Esophagus muscularis mucosa (tissue), 4 donors: ENCODE results near the gene CACNA1S. TPM values are rescaled to one million over a fixed set of nuclear protein-coding genes. Genes with fewer than 3 reads are reported as not detected.

Experiments used
- DNase-seq: peaks from one replicate; pipeline ENCODE4 v3.0.0-alpha.2; 2017; ENCODE audit errors: extremely low spot score
- H3K27ac ChIP-seq, 4 donors: fragments of 200-600 bp; sonication (generic); replicated peaks in 1 of 4; 1 replicate in 3 of 4; 2 replicates in 1 of 4; pipeline ENCODE4 v1.5.1; 2016 to 2019; ENCODE audit warnings: mild to moderate bottlenecking in 1 of 4
- H3K27me3 ChIP-seq, 4 donors: fragments of 200-600 bp; sonication (generic); one replicate each; pipeline versions ENCODE4 v1.5.1 to v1.6.0; 2016 to 2019
- H3K36me3 ChIP-seq, 4 donors: fragments of 200-600 bp; sonication (generic); one replicate each; pipeline ENCODE4 v1.5.1; 2016 to 2019
- H3K4me1 ChIP-seq, 4 donors: fragments of 200-600 bp; sonication (generic); one replicate each; pipeline ENCODE4 v1.5.1; 2016 to 2019
- H3K4me3 ChIP-seq, 4 donors: fragments of 200-600 bp; sonication (generic); 1 replicate in 2 of 4; 2 replicates in 2 of 4; pipeline ENCODE4 v1.5.1; 2016 to 2019; ENCODE audit warnings: mild to moderate bottlenecking in 4 of 4, moderate library complexity in 1 of 4
- H3K9me3 ChIP-seq, 4 donors: fragments of 200-600 bp; sonication (generic); 1 replicate in 3 of 4; 2 replicates in 1 of 4; pipeline ENCODE4 v1.5.1; 2016 to 2019
- CTCF ChIP-seq, 3 experiments: fragments of 200-600 bp in 2 of 3; fragments of 450-650 bp in 1 of 3; sonication (generic) in 2 of 3; IDR thresholded peaks; one replicate each; pipeline ENCODE4 v1.5.1; 2017 to 2019; ENCODE audit warnings: antibody characterized with exemption in 3 of 3, mild to moderate bottlenecking in 2 of 3, moderate library complexity in 1 of 3
- EP300 ChIP-seq: sonication (generic); formaldehyde crosslinking; IDR thresholded peaks from one replicate; pipeline ENCODE4 v1.6.1; 2017; ENCODE audit warnings: antibody characterized with exemption
- POLR2A ChIP-seq: fragments of 450-650 bp; IDR thresholded peaks from one replicate; pipeline ENCODE4 v1.6.1; 2017; ENCODE audit warnings: antibody characterized with exemption, moderate library complexity, mild to moderate bottlenecking, low read depth
- POLR2AphosphoS5 ChIP-seq, 2 donors: sonication (generic); formaldehyde crosslinking; IDR thresholded peaks; one replicate each; pipeline ENCODE4 v1.6.1; 2017; ENCODE audit warnings: antibody characterized with exemption in 2 of 2
- WGBS: methylation state at CpG from one replicate; pipeline ENCODE4 v1.1.5; 2018; 5-methylcytosine and 5-hydroxymethylcytosine counted together
- intact Hi-C: fragments of 100-400 bp; cut with DNase I; formaldehyde crosslinking; loops from one replicate; pipeline ENCODE4 v1.15.1; 2023
- total RNA-seq, 4 donors: library from RNA; depleted of rRNA; stranded (reverse); fragments of >200 nt; gene quantifications; one replicate each; pipeline versions ENCODE4 v1.1.0 to v1.2.1, GENCODE V29; 2016

CACNA1S gene
- total RNA-seq, 4 donors from 2014 or later = not detected

GRCh38 chr1:201093561-201093960, 18.7 kb downstream of the CACNA1S start:
- no peak for DNase-seq
- Histone ChIP-seq H3K27ac (no peak overlapping the region), H3K9me3 (no peaks in the 10 kb centered on the region), H3K4me3 (no peak overlapping the region), H3K27me3 (no peaks in the 10 kb centered on the region), H3K36me3 (no peaks in the 10 kb centered on the region), H3K4me1 (no peaks in the 10 kb centered on the region)
- TF ChIP-seq POLR2AphosphoS5 (IDR thresholded peaks at IDR 0.05) (no peak), CTCF (IDR thresholded peaks at IDR 0.05) (no peak), EP300 (no peak), POLR2A (no peak)
- WGBS = 96% methylated on average over 7 of the region's 7 CpGs
- intact Hi-C loops = no loop called here

DNA sequence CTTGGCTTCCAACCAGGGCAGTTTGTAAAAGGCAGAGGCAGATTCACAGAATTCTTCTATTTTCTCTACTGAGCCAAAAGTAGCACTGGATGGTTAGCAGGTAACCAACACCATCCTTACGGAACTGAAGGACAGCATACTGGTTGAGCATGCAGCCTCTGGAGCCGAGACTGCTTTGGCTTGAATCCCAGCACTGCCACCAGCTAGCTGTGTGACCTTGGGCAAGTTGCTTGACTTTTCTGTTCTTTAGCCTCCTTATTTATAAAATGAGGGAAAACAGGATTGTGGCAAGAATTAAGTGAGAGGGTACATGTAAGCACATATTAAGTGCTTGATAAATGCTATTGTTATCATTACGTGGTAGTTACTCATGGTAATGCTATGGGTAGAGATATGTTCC, 19.5 kb downstream of the CACNA1S start:
- H3K27ac ChIP-seq = no peak overlapping the region
- WGBS = 82% methylated on average over 3 of the region's 3 CpGs
- intact Hi-C loops = no loop called here
- no peaks in the 10 kb centered on the region for H3K36me3 ChIP-seq
- no peak overlapping the region for H3K4me3 ChIP-seq
- TF ChIP-seq CTCF (IDR thresholded peaks at IDR 0.05) (no peak), EP300 (no peak), POLR2AphosphoS5 (IDR thresholded peaks at IDR 0.05) (no peak), POLR2A (no peak)
- no peaks in the 10 kb centered on the region for H3K9me3 ChIP-seq
- peaks cover 0 to 4% (median 0%) of the 10 kb centered on the region in 4 donors for H3K27me3 ChIP-seq
- DNase-seq = no peak
- no peaks in the 10 kb centered on the region for H3K4me1 ChIP-seq

DNA sequence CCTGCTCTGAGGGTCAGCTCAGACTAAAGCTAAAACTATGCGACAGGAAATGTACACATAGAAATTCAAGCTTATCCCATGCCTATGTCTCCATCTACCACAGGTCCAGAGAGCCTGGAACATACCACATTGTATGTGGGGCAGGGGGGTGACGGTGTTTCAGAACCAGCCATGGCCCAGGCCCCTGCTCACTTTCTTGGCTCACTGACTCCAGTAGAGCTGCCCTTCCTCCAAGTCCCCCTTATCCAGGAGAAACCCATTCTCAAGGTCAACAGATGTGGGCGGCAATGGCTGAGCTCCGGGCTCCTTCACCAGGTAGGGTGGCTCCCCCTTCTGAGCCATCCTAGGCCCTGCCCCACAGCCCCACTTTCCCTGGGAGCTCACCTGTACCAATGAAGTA, 21.0 kb downstream of the CACNA1S start:
- TF ChIP-seq CTCF (IDR thresholded peaks at IDR 0.05) (no peak), POLR2A (no peak), EP300 (no peak), POLR2AphosphoS5 (IDR thresholded peaks at IDR 0.05) (no peak)
- WGBS = 89% methylated on average over 4 of the region's 4 CpGs
- no peak for DNase-seq
- H3K9me3 ChIP-seq = no peaks in the 10 kb centered on the region
- H3K27ac ChIP-seq = no peak overlapping the region
- H3K4me1 ChIP-seq = no peaks in the 10 kb centered on the region
- intact Hi-C loops = no loop called here
- H3K36me3 ChIP-seq = no peaks in the 10 kb centered on the region
- H3K27me3 ChIP-seq = peaks cover 0 to 10% (median 0%) of the 10 kb centered on the region in 4 donors
- no peak overlapping the region for H3K4me3 ChIP-seq

DNA sequence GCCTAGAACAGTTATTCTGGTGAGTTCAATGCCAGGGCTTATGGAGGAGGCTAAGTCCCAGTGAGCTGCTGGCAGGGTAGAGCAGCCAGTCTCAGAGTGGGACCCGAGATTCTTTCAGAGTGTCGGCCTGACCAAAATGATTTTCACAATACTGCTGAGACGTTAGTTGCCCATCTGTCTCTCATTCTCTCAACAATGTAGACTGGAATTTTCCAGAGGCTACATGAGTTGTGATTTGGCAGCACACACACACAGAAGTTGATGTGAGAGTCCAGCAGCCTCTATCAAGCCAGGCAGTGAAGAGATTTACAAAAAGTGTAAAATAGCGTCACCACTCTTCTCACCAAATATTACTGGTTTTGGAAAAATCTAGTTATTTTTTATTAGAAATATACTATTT, 21.7 kb downstream of the CACNA1S start:
- no peaks in the 10 kb centered on the region for H3K4me1 ChIP-seq
- H3K27ac ChIP-seq = no peak overlapping the region
- DNase-seq = no peak
- TF ChIP-seq POLR2AphosphoS5 (IDR thresholded peaks at IDR 0.05) (no peak), EP300 (no peak), POLR2A (no peak), CTCF (IDR thresholded peaks at IDR 0.05) (no peak)
- no peaks in the 10 kb centered on the region for H3K36me3 ChIP-seq
- intact Hi-C loops = no loop called here
- peaks cover 0 to 10% (median 0%) of the 10 kb centered on the region in 4 donors for H3K27me3 ChIP-seq
- 48% methylated on average over 4 of the region's 4 CpGs for WGBS
- H3K4me3 ChIP-seq = no peak overlapping the region
- H3K9me3 ChIP-seq = no peaks in the 10 kb centered on the region

DNA sequence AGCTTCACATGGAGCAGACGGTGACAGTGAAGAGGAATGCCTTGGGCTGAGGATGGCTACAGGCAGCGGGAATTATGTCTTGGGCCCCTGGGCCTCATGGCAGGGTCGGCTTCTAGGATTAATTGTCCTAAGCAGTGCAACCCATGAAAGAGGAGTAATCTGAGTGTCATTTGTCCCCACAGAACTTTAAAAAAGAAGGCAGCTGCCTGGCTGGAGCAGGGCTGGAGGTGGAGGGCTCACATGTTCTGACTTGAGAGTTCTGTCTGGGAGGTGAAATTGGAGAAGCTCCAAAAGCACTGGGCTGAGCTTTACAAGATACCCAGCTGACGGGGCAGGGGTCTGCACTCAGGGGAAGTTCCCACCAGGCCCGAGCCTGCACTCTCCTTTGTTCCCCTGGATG, 22.6 kb downstream of the CACNA1S start:
- no peaks in the 10 kb centered on the region for H3K9me3 ChIP-seq
- no peak overlapping the region for H3K27ac ChIP-seq
- no peaks in the 10 kb centered on the region for H3K36me3 ChIP-seq
- no peaks in the 10 kb centered on the region for H3K4me1 ChIP-seq
- H3K27me3 ChIP-seq = peaks cover 0 to 16% (median 0%) of the 10 kb centered on the region in 4 donors
- TF ChIP-seq EP300 (no peak), POLR2A (no peak), POLR2AphosphoS5 (IDR thresholded peaks at IDR 0.05) (no peak), CTCF (IDR thresholded peaks at IDR 0.05) (no peak)
- WGBS = 91% methylated on average over 5 of the region's 5 CpGs
- H3K4me3 ChIP-seq = no peak overlapping the region
- no peak for DNase-seq
- intact Hi-C loops = loop anchor here (1.0 kb wide), 1 partner anchor 25 kb away; no protein-coding TSS in a partner anchor
